GF-D8 (cell line): Measurements from ENCODE around the gene GET3.
"Not testable (repeated sequence)": the region's sequence is repeated elsewhere in the genome, so short reads cannot be mapped to it uniquely, and the experiment has no call there.

ENCODE experiments used
- DNase-seq: peaks from one replicate; lab custom pipeline; 2025; lab: John Stamatoyannopoulos, UW

GET3 gene

DNA sequence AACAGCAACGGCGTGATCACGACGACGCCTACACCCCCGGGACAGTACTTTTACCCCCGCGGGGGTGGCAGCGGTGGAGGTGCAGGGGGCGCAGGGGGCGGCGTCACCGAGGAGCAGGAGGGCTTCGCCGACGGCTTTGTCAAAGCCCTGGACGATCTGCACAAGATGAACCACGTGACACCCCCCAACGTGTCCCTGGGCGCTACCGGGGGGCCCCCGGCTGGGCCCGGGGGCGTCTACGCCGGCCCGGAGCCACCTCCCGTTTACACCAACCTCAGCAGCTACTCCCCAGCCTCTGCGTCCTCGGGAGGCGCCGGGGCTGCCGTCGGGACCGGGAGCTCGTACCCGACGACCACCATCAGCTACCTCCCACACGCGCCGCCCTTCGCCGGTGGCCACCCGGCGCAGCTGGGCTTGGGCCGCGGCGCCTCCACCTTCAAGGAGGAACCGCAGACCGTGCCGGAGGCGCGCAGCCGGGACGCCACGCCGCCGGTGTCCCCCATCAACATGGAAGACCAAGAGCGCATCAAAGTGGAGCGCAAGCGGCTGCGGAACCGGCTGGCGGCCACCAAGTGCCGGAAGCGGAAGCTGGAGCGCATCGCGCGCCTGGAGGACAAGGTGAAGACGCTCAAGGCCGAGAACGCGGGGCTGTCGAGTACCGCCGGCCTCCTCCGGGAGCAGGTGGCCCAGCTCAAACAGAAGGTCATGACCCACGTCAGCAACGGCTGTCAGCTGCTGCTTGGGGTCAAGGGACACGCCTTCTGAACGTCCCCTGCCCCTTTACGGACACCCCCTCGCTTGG is 55.0 kb downstream of the GET3 start:
- peak; percentile 59 for DNase-seq

GRCh38 chr19:12792853-12793289 is 55.6 kb downstream of the GET3 start:
- DNase-seq, result no peak

- DNase-seq, result peak; percentile 79
These were observed 56.2 kb downstream of the GET3 start for GRCh38 chr19:12793290-12794195.

DNA sequence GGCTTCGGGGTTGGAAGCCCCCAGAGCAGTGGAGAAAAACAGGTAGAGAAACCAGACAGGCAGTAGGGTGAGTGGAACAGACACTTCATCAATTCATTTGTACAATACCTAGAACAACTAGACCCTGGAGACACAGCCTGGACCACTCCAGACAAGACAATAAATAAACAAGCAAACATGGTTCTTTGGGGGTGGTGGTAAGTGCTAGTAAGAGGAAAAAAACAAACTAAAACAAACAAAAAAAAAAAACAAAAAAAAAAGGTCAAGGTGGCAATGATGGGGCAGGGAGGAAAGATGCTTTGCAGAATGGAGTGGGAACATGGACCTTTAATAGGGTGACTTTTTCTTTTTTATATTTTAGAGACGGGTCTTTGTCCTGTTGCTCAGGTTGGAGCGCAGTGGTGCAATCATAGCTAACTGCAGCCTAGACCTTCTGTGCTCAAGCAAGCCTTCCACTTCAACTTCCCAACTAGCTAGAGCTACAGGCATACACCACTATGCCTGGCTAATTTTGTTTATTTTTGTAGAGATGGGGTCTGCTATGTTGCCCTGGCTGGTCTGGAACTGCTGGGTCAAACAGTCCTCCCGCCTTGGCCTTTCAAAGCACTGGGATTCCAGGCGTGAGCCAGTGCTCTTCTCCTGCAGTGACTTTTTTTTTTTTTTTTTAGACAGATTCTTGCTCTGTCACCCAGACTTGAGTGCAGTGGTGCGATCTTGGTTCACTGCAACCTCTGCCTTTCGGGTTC is 57.1 kb downstream of the GET3 start:
- DNase-seq, result no peak

DNA sequence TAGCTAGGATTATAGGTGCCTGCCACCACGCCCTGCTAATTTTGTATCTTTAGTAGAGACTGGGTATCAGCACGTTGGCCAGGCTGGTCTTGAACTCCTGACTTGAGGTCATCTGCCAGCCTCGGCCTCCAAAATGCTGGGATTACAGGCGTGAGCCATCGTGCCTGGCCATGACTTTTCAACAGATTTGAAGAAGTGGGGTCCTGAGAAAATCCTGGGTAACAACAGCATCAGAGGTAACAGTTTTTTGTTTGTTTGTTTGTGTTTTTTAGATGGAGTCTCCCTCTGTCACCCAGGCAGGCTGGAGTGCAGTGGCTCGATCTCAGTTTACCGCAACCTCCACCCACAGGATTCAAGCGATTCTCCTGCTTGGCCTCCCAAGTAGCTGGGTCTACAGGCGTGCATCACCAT is 57.7 kb downstream of the GET3 start:
- DNase-seq, result no peak

GRCh38 chr19:12796146-12797071 is 59.1 kb downstream of the GET3 start:
- DNase-seq, result peak; percentile 43

GRCh38 chr19:12797141-12797587 is 59.9 kb downstream of the GET3 start:
- DNase-seq, result no peak

DNA sequence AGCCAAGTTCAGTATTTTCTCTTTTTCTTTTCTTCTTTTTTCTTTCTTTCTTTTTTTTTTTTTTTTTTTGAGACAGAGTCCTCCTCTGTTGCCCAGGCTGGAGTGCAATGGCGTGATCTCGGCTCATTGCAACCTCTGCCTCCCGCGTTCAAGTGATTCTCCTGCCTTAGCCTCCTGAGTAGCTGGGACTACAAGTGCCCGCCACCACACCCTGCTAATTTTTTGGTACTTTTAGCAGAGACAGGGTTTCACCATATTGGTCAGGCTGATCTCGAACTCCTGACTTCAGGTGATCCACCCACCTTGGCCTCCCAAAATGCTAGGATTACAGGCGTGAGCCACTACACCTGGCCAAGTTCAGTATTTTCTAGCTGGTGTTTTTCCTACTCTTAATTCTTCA is 60.3 kb downstream of the GET3 start:
- DNase-seq, result not testable (repeated sequence)
